ENCODE measurements around the gene FABP2.
"Not testable (repeated sequence)": the region's sequence is repeated elsewhere in the genome, so short reads cannot be mapped to it uniquely, and the experiment has no call there.

Gene FABP2

DNA sequence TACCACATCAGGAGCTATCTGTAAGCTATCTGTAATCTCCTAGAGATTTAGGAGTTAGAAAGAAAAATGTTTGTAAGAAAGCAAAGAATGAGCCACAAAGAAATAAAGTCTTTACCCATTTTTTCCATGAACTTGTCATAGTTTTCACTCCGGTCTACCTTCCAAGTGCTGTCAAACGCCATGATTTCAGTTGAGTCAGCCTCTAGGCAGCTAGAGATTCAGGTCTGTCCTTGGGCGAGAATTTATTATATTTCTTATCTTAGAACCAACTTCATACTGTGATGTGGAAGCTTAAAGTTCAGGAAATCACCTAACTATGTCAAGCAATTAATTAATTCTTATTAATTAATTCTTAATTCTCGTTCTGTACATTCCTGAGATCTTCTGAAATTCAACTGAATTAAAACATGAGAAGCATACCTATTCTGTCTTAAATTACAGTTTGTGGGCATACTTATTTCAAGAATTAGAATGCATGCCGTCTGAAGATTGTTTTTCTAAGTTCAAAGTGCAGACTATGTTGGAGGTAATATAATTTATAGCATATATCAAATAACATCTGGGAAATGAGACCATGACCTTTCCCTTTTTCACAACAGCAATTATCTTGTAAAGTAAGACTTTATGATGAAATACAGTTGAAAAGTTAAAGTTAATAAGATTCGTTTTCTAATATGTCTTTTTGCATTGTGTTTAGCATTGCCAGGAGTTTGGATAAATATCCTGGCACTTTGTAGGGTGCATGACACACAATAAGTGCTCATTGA is at the start of gene FABP2:
Gene FABP2 (minus strand): TSS at position 218 of the 767 bp plus-strand sequence. CDS start 36 bp downstream, at position 182.
- Mint-ChIP-seq H3K27ac (no peak within 1 kb of the TSS), H3K4me1 (no peaks in the 10 kb centered on the region), H3K36me3 (ENCODE audit: low read depth) (no peaks in the 10 kb centered on the region), H3K27me3 (ENCODE audit: low read depth) (no peaks in the 10 kb centered on the region), H3K4me3 (no peak within 1 kb of the TSS), H3K9me3 (no peaks in the 10 kb centered on the region)
- no peak for TF ChIP-seq CTCF (IDR thresholded peaks at IDR 0.05; ENCODE audit: unreplicated experiment in 3 of 3)

DNA sequence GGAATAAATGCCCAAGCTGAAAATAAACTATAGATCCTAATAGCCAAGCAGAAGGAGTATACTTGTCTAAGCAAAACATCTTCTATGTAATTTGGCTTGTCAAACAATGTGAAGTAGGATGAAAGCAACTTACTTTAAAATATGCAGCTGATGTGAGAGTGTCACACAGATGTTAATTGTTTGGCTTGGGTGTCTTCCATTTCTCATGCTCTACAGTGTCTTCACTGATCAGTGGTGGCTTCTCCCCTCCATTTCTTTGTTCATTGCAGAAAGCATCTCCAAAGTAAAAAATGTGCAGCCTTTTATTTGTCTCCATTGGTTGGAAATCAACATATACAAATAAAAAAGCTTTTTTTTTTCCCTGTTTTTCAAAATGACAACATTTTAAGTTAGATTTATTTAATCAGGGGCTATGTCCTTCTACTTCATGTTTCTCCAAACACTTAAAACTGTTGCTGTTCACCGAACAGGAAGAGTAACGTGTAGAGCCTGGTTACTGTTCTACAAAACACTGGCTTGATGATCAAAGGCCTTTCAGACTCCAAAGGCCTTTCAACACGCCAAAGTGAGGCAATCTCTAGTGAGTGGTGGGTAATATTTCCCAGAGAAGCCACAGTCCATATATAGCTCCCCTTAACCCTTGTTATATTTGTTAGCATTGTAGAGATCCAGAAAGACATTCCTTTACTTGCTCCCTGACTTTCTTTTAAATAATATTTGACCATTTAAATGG is 49.2 kb upstream of the FABP2 start:
- H3K27ac Mint-ChIP-seq: peak overlapping the region; percentile 40 to 96 (median 83)
- peak overlapping the region in 1 of 3 experiments; percentile 3 for H3K4me3 Mint-ChIP-seq
- not testable (repeated sequence) for H3K9me3 Mint-ChIP-seq; H3K36me3 Mint-ChIP-seq (ENCODE audit: low read depth); H3K27me3 Mint-ChIP-seq (ENCODE audit: low read depth)
- peaks cover 14% of the 10 kb centered on the region for H3K4me1 Mint-ChIP-seq

DNA sequence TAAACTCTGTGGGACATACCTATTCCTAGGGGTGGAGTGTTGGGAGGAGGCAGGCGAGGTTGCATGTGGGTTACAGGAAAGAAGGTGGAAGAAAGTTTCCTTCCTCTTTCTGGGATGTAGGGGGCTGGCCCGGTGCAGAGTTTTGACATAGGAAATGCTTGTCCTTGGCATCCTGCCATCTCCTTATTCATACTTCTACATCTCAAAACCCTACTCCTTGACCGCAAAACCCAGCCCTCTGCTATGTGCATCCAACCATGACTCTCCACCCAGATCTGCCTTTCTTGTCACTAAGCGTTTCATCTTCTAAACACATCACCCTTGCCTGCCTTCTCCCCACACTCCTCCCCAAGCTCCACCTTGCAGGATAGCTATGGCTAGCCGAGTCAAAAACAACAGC is 48.5 kb upstream of the FABP2 start:
- H3K9me3 Mint-ChIP-seq; H3K36me3 Mint-ChIP-seq (ENCODE audit: low read depth); H3K27me3 Mint-ChIP-seq (ENCODE audit: low read depth): not testable (repeated sequence)
- peaks cover 14% of the 10 kb centered on the region for H3K4me1 Mint-ChIP-seq
- peak overlapping the region in 2 of 3 experiments; percentile 23 for H3K4me3 Mint-ChIP-seq
- peak overlapping the region; percentile 40 to 96 (median 83) for H3K27ac Mint-ChIP-seq

GRCh38 chr4:119366802-119367201 is 44.9 kb upstream of the FABP2 start:
- not testable (repeated sequence) for H3K4me3 Mint-ChIP-seq; H3K27ac Mint-ChIP-seq; H3K9me3 Mint-ChIP-seq; H3K27me3 Mint-ChIP-seq (ENCODE audit: low read depth); H3K36me3 Mint-ChIP-seq (ENCODE audit: low read depth)
- H3K4me1 Mint-ChIP-seq: peaks cover 14% of the 10 kb centered on the region

DNA sequence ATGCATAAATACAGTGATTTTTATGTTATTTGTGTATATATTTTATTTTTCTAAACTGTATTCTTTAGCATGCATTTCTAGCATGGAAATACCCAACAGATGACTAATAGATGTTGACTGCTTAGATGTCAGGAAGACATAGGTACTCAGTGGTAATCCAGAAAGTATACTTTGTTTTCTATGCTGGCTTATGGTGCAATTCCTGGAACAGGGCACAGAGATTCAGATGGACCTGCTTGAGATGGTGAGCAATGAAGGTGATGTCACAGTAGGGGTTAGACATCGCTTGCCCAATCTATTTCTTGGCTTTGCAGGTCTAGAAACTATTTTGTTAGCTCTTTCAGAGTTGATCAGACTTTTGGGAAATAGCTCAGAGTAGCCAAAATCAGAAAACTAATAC is 42.3 kb upstream of the FABP2 start:
- not testable (repeated sequence) for H3K27ac Mint-ChIP-seq; H3K27me3 Mint-ChIP-seq (ENCODE audit: low read depth)

GRCh38 chr4:119363372-119363771 is 41.4 kb upstream of the FABP2 start:
- H3K27me3 Mint-ChIP-seq (ENCODE audit: low read depth): not testable (repeated sequence)

More for the DNA sequence above, 42.3 kb upstream of the FABP2 start:
- not testable (repeated sequence) for H3K9me3 Mint-ChIP-seq; H3K4me3 Mint-ChIP-seq; H3K4me1 Mint-ChIP-seq; H3K36me3 Mint-ChIP-seq (ENCODE audit: low read depth)

DNA sequence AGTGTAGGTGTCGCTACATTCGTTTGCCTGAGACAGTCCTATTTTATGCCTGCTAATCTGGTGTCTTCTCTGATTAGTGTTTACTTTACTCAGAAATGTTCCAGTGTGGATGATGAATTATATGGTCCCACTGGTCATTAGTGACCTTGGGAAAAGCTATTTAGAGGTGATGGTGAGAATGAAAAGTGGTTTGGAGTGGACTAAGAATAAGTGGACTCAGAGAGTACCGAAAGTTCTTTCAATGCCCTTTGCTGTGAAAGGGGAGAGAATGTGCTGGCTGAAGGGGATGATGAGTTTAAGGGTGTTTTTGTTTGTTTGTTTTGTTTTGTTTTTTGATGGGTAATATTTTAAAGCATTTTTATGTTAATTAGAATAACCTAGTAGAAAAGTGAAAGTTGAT is 40.5 kb upstream of the FABP2 start:
- not testable (repeated sequence) for H3K27me3 Mint-ChIP-seq (ENCODE audit: low read depth); H3K9me3 Mint-ChIP-seq; H3K4me3 Mint-ChIP-seq; H3K36me3 Mint-ChIP-seq (ENCODE audit: low read depth); H3K27ac Mint-ChIP-seq; H3K4me1 Mint-ChIP-seq

More at GRCh38 chr4:119363372-119363771, 41.4 kb upstream of the FABP2 start:
- H3K27ac Mint-ChIP-seq; H3K4me1 Mint-ChIP-seq; H3K36me3 Mint-ChIP-seq (ENCODE audit: low read depth); H3K9me3 Mint-ChIP-seq; H3K4me3 Mint-ChIP-seq: not testable (repeated sequence)

DNA sequence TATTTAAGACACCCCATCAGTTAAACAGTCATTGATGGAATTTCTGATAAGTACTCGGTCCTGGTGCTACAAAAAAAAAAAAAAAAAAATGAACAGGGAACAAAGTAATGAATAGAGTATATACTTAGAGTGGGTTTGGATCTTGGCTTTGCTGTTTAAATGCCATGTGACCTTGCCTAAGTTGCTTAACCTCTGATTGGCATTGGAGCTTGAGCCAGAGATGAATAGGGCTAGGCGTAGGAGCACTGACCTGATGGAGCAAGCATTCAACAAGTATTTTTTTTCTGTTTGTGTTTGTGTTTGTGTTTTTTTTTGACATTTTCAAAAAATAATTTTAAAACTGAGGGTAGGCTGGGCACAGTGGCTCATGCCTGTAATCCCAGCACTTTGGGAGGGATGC is 37.9 kb upstream of the FABP2 start:
- not testable (repeated sequence) for H3K27me3 Mint-ChIP-seq (ENCODE audit: low read depth); H3K4me3 Mint-ChIP-seq; H3K9me3 Mint-ChIP-seq; H3K36me3 Mint-ChIP-seq (ENCODE audit: low read depth); H3K4me1 Mint-ChIP-seq; H3K27ac Mint-ChIP-seq

DNA sequence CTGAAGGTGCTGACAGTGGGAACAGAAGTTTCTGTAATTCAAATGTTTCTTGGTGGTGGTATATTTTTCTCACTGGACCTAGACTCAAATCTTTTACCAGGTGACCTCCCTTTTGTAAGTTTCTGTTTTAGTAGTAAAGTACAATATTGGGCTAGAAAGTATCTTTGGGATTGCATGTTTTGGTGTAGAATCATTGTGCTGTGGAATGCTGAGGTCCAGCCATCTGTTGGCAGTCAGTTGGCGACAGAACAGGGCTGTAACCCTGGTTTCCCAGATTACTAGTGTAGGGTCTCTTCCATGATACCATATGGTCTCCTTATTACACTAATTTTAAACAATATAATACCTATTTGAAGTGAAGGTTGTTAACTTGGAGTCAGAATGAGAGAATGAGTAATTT is 34.9 kb upstream of the FABP2 start:
- H3K36me3 Mint-ChIP-seq (ENCODE audit: low read depth); H3K4me3 Mint-ChIP-seq; H3K27me3 Mint-ChIP-seq (ENCODE audit: low read depth); H3K4me1 Mint-ChIP-seq; H3K9me3 Mint-ChIP-seq; H3K27ac Mint-ChIP-seq: not testable (repeated sequence)

DNA sequence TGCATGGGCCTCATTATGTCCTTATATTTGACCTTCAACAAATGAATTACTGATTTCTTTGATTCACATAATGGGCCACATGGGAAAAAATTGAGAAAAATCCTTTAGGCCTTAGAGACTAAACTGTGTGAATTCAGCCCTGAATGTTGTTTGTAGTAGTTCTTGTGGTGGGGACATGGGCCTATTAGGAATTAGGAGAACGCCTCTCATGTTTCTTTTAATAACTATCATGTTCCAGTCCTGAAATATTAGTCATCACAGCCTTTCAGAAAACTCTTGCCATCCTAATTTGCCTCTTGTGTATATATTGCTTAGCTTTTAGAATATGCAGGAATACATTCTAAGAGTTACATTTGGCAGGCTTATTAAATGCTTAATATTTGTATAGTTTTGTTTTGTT is 34.1 kb upstream of the FABP2 start:
- H3K27me3 Mint-ChIP-seq (ENCODE audit: low read depth); H3K4me1 Mint-ChIP-seq; H3K9me3 Mint-ChIP-seq; H3K36me3 Mint-ChIP-seq (ENCODE audit: low read depth); H3K27ac Mint-ChIP-seq; H3K4me3 Mint-ChIP-seq: not testable (repeated sequence)

DNA sequence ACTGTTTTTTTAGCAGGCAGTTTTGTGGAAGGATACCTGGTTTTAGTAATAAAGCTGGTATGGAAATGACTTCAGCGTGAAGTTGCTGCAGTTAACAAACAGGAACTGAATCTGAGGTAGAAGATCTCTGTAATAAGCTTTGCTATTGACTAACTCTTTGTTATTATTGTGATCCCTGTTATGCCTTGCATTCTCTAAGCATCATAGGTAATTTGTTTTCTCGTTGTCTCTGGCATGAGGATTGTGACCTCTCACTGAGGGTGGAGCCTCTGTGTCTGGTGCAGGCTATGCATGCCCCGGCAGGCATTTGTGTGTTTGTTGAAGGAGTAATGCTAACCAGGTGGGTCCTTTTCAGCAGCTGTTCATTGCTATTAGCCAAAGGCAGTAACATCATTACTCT is 31.4 kb upstream of the FABP2 start:
- H3K27ac Mint-ChIP-seq: peak overlapping the region in 1 of 3 experiments; percentile 17
- not testable (repeated sequence) for H3K27me3 Mint-ChIP-seq (ENCODE audit: low read depth); H3K9me3 Mint-ChIP-seq; H3K36me3 Mint-ChIP-seq (ENCODE audit: low read depth); H3K4me1 Mint-ChIP-seq; H3K4me3 Mint-ChIP-seq

- not testable (repeated sequence) for H3K36me3 Mint-ChIP-seq (ENCODE audit: low read depth); H3K27me3 Mint-ChIP-seq (ENCODE audit: low read depth); H3K27ac Mint-ChIP-seq; H3K4me1 Mint-ChIP-seq; H3K4me3 Mint-ChIP-seq; H3K9me3 Mint-ChIP-seq
Measured at GRCh38 chr4:119348169-119348568, 26.2 kb upstream of the FABP2 start.

DNA sequence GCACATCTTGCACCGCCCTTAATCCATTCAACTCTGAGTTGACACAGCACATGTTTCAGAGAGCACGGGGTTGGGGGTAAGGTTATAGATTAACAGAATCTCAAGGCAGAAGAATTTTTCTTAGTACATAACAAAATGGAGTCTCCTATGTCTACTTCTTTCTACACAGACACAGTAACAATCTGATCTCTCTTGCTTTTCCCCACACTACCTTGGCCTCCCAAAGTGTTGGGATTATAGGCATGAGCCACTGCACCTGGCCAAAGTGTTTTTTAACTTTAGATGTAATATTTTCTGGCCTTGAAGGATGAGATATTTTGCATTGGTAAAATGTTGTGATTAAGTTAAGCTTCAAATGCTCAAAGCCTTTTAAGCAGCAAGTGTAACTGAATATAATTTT is 21.4 kb upstream of the FABP2 start:
- not testable (repeated sequence) for H3K4me3 Mint-ChIP-seq; H3K27ac Mint-ChIP-seq; H3K36me3 Mint-ChIP-seq (ENCODE audit: low read depth); H3K27me3 Mint-ChIP-seq (ENCODE audit: low read depth); H3K4me1 Mint-ChIP-seq; H3K9me3 Mint-ChIP-seq

DNA sequence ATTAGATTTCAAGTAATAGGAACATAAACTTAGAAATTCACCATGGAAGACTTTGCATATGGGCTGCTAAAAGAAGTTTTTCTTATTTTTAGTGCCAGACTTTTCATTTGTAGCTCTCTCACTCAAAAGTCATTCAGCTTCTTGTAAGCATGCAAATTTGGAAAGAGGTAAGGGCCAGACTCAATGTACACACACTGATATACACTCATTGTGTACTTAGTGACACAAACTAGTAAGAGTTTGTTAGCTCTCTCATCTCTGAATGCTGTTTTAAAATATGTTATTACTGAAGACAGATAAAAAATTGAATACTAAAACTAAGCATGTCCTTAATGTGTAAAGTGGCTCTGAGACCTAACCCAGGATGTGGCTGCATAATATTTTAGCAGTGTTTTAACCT is 18.0 kb upstream of the FABP2 start:
- H3K36me3 Mint-ChIP-seq (ENCODE audit: low read depth); H3K4me3 Mint-ChIP-seq; H3K4me1 Mint-ChIP-seq; H3K9me3 Mint-ChIP-seq; H3K27me3 Mint-ChIP-seq (ENCODE audit: low read depth); H3K27ac Mint-ChIP-seq: not testable (repeated sequence)
